ENCODE measurements around the gene PTPRG.

The PTPRG gene

DNA sequence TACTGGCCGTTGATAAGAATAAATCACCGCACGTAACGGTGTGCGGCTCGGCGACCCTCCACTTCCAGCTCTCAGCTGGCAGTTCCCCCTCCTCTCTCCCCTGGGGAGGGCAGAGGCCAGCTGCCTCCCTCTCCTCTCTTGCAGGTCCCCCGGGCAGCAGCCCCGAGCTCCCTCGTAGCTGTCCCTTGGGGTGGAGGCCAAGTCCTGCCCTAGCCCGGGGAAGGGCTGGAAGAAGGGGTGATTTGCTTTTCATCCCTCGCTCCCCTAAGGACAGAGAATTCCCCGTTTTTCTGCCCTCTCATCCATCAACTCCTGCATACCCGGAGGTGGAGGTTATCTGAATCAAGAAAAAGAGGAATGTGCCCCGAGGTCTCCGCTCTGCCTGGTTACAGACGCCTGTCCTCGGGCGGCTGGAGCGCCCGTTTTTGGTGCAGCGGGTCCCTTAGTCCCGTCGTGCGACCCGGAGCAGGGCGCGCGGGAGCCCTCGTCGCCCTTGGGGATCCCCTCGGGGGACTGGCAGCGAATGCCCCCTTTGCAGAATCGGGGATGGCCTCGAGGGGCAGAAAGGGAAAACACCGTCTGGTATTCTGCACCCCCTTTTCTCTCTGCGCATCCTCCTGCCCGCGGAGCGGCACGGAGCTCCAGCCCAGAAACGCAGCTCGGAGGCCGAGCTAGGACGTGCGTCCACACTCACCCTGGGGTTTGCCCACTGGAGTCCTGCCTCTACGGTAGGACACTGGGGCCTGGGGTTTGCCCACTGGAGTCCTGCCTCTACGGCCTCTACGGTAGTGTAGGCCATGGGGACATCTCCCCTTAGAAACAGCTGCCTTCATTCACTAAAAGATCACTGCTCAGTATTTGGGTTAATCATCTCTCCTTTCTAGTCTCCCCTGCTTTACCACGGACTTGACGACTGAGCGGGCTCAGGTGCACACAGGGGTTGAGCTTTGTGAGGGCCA is 2.2 kb downstream of the PTPRG start:
- DNase-seq, result no peak

DNA sequence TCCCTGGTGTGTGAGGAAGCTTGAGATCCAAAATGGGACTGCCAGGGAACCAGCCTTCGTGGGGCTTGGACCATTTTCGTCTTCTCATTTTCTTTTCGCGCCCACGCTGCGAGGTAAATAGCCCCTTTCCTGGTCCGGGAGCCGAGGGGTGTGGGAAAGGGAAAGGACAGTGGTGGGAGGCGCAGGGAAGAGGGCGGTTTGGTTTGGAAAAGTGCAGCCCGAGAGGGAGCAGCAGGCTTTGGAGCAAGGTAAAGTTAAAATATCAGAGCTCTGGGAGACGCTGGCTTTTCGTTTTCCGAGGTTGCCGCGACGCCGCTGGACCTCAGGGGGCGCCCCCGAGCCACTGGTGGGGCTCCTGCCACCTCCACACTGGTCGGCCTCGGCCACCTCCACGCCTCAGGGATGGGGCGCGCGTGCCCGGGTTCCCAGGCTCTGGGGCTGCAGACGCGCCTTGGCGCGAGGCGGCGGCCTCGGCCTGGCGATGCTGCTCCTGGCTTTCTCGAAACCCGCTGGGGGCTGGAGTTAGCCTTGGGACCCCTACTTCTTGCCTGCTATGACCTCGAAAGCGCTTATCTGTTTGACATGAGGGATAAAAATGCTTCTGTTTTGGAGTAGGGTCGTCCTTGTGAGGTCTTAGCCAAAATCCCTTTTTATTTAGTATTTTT is 3.2 kb downstream of the PTPRG start:
- DNase-seq, result no peak

DNA sequence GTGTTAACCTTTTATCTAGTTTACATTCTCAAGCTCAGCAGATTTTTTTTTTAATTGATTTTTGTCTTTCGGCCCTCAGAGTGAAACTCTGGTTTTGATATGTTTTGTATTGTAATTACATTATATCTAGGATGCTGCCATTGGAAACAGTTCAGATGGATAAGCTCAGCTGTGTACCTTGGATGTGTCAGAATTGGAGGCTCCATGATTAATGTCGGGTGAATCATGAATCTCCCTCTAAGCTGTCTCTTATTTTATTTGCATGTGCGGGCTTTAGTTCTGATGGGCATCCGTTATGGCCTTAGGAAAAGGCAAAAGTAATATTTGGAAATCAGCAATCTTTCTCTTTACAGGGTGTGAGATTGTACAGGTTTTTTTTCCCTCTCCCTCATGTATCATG is 4.2 kb downstream of the PTPRG start:
- no peak for DNase-seq

DNA sequence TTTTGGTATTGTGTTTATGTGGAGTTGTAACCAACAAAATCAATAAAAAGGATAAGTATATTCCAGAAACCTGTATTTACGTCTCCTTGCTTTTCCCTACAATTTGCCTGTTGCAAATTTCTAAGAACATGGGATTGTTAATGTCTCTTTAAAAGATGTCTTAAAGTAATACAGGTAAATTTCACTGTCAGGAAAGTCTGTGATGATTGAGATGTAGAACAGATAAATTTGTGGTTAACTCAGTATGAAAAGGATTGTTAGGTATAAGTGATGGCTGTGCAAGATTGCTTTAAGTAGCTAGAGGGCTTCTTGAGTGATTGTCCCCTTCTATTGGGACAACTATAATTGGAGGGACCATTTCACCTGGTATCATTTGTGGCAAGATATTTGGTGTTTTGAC is 6.8 kb downstream of the PTPRG start:
- no peak for DNase-seq

DNA sequence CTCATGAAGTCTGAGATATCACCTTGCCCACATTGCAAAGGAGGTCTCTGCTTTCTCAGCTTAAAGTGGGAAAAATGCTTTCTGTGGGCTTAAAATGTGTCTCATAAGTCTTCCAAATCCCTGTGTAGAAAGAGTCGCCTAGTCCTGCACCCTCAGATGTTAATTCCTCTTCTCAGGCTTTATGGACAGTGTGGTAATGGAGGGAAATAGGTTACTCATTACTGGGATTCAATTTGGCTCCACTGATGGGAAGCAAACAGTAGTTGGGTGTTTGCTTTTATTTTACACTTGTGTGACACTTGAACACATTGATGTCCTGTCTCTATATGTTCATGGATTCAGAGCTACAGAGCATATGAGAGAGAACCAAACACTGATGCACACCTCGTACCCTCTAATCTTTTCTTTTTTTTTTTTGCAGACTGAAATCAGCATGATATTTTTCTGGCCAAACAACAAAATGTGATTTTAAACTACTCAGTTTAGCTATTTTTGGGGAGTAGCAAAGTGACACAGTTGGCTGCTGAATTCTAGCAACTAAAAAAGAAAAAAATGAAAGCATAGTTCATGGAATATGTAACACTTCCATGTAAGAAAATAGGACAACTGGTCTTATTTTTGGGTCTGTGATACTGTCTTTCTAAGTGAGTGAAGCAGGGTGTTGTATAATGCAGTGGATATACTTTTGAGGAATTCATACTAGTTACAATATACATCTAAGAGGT is 8.6 kb downstream of the PTPRG start:
- DNase-seq, result no peak

DNA sequence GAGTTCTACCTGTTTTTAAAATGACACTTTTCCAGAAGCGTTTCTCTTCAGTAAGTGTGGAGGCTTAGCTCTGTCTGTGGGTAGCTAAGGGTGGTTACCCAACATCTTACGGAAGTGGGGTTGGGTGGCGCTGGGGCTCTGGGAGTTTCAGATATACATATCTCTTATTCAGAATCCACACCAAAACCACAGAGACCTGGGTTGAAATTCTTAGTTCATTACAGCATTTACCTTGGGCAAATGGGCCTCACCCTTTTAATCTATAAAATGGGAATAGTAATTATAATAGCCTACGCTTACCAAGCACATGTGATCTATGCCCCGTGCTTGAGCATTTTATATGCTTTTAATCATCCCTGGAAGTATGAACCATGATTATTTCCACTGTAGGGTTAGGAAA is 9.4 kb downstream of the PTPRG start:
- no peak for DNase-seq

DNA sequence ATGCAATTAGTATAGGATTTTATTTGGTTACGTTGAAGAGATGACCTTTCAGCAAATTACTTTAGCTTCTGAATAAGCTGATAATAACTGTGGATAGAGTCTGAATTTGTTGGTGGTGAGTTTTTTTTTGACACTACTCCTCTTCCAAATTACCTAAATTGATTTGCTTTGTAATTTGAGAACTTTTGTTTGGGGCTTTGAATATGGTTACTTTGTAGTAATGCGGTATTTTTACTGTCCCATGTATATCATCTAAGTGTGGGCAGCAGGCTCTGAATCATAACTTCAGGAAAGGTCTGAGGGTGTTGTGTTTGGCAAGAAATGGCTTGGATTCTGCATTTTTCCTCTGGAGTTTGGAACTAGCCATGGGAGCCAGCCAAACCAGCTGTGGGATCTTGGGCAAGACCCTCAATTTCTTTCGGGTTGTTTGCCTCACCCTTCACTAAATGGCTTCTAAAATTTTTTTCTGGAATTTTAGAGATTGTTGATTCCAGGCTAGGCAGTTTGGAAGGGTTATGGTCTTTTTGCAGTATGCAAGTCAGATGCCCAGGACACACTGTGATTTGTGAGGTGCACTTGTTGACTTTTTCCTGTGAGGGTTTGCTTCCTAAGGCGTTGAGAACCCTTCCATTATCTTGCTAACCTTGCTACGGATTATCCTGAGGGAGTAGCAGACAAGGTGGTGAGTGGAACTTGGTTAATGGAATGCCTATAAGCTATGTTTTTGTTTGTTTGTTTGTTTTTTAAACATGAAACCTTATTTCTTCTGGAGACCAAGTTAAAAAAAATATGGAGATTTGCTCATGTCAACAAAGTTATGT is 10.4 kb downstream of the PTPRG start:
- DNase-seq, result no peak

DNA sequence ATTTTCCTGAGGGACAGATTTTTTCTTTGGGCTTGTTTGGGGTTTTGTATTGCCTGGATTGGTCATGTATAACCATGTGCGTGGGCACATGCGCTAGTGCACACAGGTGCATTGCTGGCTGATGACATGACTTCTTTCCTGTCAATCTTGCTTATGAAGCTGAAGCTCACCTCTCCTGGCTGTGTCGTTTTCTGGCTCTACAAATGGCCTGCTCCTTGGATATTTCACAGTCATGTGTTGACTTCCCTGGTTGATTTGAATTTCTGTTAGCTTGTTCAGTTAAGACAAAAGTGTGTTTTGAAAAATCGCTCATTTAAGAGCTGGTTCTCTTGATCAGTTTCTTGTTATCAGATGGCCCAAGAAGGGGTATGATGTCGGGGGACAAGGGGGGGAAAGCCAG is 11.5 kb downstream of the PTPRG start:
- no peak for DNase-seq

DNA sequence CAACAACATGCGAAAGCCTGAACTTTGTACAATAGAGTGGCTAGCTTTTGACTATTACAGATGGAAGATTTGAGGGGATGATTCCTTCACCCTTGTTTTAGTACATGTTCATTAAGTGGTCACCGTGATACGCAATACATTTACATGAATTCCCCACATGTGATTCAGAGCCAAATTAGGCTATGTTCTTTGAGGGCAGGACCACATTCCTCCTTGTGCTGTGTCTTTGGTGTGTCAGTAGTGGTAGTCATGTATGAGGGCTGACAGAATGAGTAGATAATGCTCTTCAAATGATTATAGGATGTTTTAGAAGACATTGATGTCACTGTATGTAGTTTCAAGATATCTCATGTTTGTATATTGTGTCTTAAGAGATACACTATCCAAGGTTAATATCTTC is 12.1 kb downstream of the PTPRG start:
- no peak for DNase-seq

DNA sequence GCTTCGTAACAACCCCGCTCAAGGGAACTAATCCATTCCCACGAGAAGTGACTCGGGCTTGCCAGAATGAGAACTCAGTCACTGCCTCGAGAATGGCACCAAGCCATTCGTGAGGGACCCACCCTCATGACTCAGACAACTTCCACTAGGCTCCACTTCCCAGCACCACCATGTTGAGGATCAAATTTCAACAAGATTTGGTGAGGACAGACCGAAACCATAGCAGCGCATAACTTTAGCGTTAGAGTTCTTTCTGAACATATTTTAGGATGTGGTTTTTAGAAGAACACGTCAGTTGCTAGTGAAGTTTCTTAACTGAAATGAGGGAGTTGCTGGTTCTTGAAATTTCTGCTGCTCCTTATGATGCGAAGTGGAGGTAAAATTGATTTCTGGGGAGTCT is 13.5 kb downstream of the PTPRG start:
- DNase-seq, result no peak

DNA sequence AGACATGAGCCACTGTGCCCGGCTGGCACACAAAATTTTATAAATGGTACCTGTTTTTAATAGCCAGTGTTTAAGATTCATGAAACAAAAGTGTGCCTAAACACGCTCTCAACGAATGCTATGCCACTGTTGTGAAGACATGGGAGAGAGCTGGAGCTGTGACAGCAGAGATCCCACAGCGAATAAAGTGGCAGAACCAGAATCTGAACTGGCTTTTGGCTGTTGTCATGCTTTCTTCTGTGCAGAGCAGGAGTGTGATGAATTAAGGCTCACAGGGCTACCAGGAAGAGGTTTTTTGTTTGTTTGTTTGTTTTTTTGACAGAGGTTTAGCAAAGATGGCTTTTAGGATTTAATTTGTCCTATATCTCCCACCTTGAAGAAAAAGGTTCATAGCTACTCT is 14.5 kb downstream of the PTPRG start:
- DNase-seq, result no peak

DNA sequence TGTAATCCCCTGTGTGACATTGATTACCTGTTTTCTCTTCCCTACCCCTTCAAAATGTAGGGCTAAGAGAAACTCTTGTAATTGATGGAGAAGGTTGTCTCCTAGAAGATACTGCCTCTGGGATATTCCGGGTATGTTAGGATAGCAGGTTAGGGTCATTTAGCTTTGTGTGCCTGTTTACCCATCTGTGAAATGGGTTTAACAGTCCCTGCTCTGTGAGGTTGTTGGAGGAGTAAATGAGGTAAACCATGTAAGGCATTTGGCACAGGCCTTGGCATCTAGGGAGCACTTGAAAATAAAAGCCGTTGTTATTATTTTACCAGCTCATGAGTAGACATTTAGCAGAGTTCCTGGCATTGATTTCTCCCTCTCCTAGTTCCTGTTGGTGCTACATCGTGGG is 16.4 kb downstream of the PTPRG start:
- no peak for DNase-seq

DNA sequence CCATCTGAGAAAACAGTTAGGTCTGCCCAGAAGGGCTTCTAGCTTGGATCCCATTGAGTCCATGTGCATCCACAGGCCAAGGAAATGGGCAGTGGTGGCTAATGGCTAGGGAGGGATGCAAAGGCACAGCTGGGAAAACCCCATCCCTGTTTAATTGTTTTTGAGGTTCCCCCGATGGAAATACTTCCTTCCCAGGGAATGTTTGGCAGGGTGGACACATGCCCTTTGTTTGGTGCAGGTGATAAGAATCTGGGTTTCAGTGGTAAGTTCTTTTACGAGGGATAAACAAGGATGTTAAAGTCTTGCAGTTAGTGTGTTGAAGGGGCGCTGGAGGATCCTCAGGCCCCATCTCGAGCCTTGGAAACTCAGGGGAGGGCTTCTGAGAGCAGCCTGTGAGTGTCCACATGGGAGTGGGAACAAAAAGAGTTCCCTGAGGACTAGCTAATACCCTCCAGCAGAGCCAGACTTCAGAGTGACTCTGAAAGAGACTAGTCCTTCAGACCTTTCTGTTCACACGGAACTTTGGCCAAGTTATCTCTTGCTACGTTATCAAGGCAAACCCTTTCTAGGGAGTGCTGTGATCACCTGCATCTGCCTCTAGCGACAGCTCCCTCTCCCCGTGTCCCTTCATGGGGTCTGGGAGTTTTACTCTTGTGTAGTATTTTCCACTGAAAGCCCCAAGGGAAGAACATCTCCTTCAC is 17.4 kb downstream of the PTPRG start:
- DNase-seq, result no peak

DNA sequence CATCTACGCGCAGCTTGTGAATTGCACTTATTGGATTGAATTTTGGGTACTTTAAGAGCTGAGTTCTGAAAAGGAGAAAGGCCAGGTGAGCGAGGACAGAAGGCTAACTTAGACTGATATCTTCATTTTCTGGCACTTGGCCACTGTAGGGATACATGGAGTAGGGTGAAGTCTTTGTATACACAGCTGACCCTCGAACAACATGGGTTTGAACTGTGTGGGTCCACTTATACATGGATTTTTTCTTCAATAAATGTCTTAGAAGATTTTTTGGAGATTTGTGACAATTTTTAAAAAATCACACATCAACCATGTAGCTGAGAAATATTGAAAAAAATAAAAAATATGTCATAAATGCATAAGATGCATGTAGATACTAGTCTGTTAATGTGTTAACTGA is 18.3 kb downstream of the PTPRG start:
- no peak for DNase-seq

DNA sequence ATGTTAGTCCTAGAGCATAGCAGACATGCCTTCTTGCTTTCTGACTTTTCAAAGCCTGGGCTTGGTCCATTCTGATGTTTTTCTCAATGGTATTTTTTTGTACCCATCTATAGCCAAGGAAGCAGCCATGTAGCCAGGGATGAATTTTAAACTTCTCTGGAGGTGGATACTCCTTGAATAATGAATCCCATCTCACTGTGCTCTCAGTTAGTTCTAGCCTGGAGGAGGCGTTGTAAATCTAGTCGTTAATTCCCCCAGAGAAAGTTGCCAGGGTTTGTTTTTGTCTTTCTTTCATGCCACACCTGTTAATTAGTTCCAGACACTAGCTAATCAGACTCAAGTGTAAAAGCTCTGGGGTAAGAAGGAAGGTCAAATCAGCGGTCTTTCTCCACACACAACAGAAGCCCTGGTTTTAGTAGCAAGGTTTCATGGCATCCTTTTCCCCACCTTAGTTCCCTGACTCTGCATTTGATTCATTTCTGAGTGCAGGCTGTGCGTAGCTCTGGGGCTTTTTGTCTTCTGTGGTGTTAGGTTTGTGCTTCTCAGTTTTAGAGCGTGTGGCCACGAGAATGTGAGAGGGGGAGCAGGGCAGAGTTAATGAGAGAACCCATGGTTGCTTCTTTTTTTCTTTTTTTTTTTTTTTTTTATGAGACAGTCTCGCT is 19.7 kb downstream of the PTPRG start:
- no peak for DNase-seq

DNA sequence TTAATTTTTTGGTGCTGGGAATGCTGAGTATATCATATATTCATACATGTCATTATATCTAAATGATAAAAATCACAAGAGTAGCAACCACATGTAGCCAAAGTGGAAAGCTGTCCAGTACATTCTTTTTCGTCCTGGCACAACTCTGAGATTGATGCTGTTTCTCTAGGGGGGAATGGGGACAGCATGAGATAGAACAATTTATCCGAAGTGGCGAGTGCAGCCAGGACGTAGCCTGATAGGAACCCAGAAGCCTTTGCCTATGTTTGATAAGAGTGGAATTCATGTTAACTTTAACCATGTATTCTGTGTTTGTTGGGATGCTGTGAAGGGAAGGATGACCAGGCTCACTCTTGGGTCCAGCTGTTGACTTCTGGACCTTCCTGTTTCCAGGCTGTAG is 20.9 kb downstream of the PTPRG start:
- no peak for DNase-seq

DNA sequence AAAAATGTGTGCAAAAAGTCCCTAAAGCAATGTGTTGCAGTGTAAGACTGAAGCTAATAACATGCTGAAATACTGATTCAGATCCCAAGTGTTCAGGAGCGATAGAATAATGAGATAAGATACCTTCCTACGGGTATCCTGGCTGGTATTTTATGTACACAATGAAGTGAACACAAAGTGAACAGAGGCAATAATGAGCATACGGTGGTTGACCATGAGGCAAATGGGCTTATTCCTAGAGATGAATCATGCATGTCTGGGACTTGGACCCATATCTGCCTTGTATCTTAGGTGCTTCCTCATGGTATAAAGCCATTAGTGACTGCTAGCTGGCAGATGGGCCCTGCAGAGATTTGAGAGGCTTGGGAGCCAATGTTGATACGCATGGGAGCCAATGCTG is 21.5 kb downstream of the PTPRG start:
- no peak for DNase-seq

DNA sequence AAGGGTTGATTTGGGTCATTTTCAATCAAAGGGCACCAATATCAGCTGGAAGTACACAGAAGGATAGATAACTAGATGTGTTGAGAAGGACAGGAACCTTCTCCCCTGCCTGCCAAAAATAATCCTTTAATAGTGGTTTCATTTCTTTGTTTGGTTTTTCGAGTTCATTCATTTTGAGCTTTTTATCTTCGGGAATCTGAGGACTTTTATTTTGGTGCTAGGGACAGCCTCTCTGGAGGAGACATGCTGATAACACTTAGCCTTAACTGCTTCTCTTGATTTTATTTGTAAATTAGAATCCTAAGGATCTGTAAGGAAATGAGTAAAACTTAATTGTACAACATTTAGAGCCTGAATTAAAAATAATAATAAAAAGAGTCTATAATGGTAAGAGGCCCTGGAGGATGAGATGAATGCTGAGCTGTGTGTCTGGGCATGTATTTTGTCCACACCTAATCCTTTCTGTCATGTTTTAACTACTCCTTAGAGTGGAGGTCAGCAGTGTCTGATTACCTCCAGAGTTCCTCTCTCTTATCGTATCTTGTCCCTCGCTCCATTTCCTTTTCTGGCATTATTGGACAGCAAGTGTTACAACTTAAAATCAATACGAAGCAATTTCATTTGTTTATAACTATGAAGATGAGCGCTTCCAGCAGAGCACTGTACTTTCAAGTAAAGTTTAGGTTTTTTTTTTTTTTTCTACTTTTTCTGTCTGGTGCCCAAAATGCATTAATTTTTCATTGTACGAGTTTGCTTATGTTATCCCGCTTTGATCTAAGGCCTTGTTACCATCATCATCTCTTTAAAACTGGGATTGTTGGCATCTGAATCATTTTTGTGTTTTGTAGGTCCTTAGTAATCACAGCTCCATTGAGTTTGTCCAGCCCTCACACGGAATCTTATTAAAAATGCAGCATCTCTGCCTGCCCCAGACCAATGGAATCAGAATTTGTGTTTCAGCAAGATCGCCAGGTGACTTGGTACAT is 22.8 kb downstream of the PTPRG start:
- no peak for DNase-seq

DNA sequence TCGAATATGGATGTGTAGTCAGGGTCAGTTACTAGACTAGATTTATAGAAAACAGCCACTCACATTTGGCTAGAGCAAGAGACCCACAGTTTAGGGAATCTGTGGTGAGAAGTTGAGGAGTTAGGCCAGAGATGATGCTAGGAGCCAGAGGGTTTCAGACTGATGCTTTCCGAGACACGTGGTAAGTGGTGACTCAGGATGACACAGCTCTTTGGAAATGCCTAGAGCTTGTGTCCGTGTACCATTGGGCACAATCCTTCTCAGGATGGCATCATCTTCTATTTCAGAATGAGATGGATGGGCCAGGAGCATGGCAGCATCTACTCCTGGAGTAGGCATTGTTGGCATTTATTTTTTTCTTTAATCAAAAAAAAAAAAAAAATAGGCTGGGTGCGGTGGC is 28.5 kb downstream of the PTPRG start:
- no peak for DNase-seq

DNA sequence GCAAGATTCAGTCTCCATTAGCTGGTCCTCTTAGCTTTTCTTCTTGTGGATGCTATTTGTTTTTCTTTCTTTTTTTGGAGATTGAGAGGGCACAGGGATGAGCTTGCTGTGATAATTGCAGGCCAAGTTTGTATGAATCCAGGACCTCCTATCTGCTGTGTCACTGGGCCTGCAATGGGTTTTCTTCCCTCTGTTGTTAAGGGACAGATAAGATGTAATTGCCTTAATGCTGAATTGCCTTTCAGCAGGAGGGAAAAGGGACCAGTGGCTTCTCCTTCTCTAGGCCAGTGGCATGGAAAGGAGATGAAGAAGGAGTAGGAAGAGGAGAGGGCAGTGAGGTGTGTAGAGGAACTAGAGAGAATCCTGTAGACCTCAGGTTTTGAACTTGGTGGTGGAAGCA is 29.9 kb downstream of the PTPRG start:
- DNase-seq, result no peak

All from NCI-H774 (cell line).